Neural progenitor cell (in vitro differentiated cells): ENCODE data around the gene HSPB1.

ENCODE experiments used
- CTCF ChIP-seq: fragments of 200-600 bp; sonication (generic); IDR thresholded peaks from 2 replicates; pipeline ENCODE4 v1.5.1; 2017; ENCODE audit warnings: antibody characterized with exemption, mild to moderate bottlenecking
- EZH2 ChIP-seq: fragments of 200-600 bp; sonication (generic); IDR thresholded peaks from 2 replicates; pipeline ENCODE4 v1.6.1; 2017; ENCODE audit warnings: antibody characterized with exemption, mild to moderate bottlenecking, moderate library complexity

- TF ChIP-seq CTCF (no peak), EZH2 (no peak)
Observed at GRCh38 chr7:76261931-76262330, 40.5 kb upstream of the HSPB1 start.
